H9 (cell line): ENCODE data around the gene NKAIN4. TPM values are rescaled to one million over a fixed set of nuclear protein-coding genes. Genes with fewer than 3 reads are reported as not detected.

Experiments
- DNase-seq: peaks from one replicate; pipeline ENCODE4 v3.0.0-alpha.2; 2017
- H2AFZ ChIP-seq: one replicate; pipeline ENCODE4 v1.6.1; 2013; ENCODE audit warnings: mild to moderate bottlenecking, low read length, control low read depth, moderate library complexity
- H2AK5ac ChIP-seq: 2 replicates; pipeline ENCODE4 v1.6.1; 2013; ENCODE audit warnings: low read length, control low read depth, mixed read lengths; ENCODE audit not compliant: insufficient read length
- H2BK120ac ChIP-seq: one replicate; pipeline ENCODE4 v1.6.1; 2013; ENCODE audit warnings: low read depth, mild to moderate bottlenecking, low read length, control low read depth, inconsistent platforms; ENCODE audit not compliant: poor library complexity, severe bottlenecking
- H2BK12ac ChIP-seq: 2 replicates; pipeline ENCODE4 v1.6.1; 2013; ENCODE audit warnings: low read length, control low read depth, mixed read lengths, low read depth; ENCODE audit not compliant: insufficient read length
- H2BK15ac ChIP-seq: 2 replicates; pipeline ENCODE4 v1.6.1; 2013; ENCODE audit warnings: low read depth, low read length, control low read depth
- H2BK20ac ChIP-seq: one replicate; pipeline ENCODE4 v1.6.1; 2013; ENCODE audit warnings: low read depth, mild to moderate bottlenecking, low read length, control low read depth, inconsistent platforms; ENCODE audit not compliant: poor library complexity, severe bottlenecking
- H2BK5ac ChIP-seq: 2 replicates; pipeline ENCODE4 v1.6.1; 2013; ENCODE audit warnings: low read length, control low read depth, mixed read lengths; ENCODE audit not compliant: insufficient read length
- H3K14ac ChIP-seq: 2 replicates; pipeline ENCODE4 v1.6.1; 2013; ENCODE audit warnings: low read length, control low read depth; ENCODE audit not compliant: insufficient read depth
- H3K18ac ChIP-seq: 2 replicates; pipeline ENCODE4 v1.6.1; 2013; ENCODE audit warnings: low read depth, mild to moderate bottlenecking, mixed read lengths, low read length, control low read depth; ENCODE audit not compliant: insufficient read length
- H3K23ac ChIP-seq: 2 replicates; pipeline ENCODE4 v1.6.1; 2013; ENCODE audit warnings: low read length, control low read depth, mixed read lengths, low read depth; ENCODE audit not compliant: insufficient read length
- H3K23me2 ChIP-seq: 2 replicates; pipeline ENCODE4 v1.6.1; 2013; ENCODE audit warnings: low read depth, mild to moderate bottlenecking, mixed read lengths, low read length, control low read depth; ENCODE audit not compliant: insufficient read length, poor library complexity, severe bottlenecking
- H3K27ac ChIP-seq: 2 replicates; pipeline ENCODE4 v1.5.1; 2013; ENCODE audit warnings: low read length, control low read depth, mixed read lengths, low read depth; ENCODE audit not compliant: insufficient read length
- H3K27me3 ChIP-seq: 2 replicates; pipeline ENCODE4 v1.6.1; 2013; ENCODE audit warnings: low read length, control low read depth, inconsistent platforms; ENCODE audit not compliant: insufficient read depth
- H3K4ac ChIP-seq: 2 replicates; pipeline ENCODE4 v1.6.1; 2013; ENCODE audit warnings: low read depth, mild to moderate bottlenecking, control low read depth, inconsistent platforms, low read length, moderate library complexity
- H3K4me1 ChIP-seq: 2 replicates; pipeline ENCODE4 v1.6.1; 2013; ENCODE audit warnings: low read length, control low read depth, inconsistent platforms; ENCODE audit not compliant: insufficient read depth
- H3K4me2 ChIP-seq: 2 replicates; pipeline ENCODE4 v1.6.1; 2013; ENCODE audit warnings: low read length, control low read depth, mixed read lengths; ENCODE audit not compliant: insufficient read length, insufficient read depth
- H3K56ac ChIP-seq: 2 replicates; pipeline ENCODE4 v1.6.1; 2013; ENCODE audit warnings: low read depth, mild to moderate bottlenecking, mixed read lengths, low read length, control low read depth; ENCODE audit not compliant: insufficient read length
- H3K79me1 ChIP-seq: 2 replicates; pipeline ENCODE4 v1.6.1; 2013; ENCODE audit warnings: low read depth, mild to moderate bottlenecking, moderate library complexity, low read length, control low read depth, inconsistent platforms; ENCODE audit not compliant: insufficient read depth, poor library complexity, severe bottlenecking
- H3K79me2 ChIP-seq: 2 replicates; pipeline ENCODE4 v1.6.1; 2013; ENCODE audit warnings: low read length, control low read depth, inconsistent platforms; ENCODE audit not compliant: insufficient read depth
- H3K9ac ChIP-seq: 2 replicates; pipeline ENCODE4 v1.6.1; 2013; ENCODE audit warnings: low read length, control low read depth, mixed read lengths; ENCODE audit not compliant: insufficient read length; ENCODE audit errors: extremely low read depth
- H3K9me3 ChIP-seq: one replicate; pipeline ENCODE4 v1.6.1; 2013; ENCODE audit warnings: low read depth, low read length, inconsistent platforms; ENCODE audit not compliant: control insufficient read depth
- H3T11ph ChIP-seq: one replicate; pipeline ENCODE4 v1.6.1; 2013; ENCODE audit warnings: mild to moderate bottlenecking, low read length, control low read depth, inconsistent platforms
- H4K20me1 ChIP-seq: one replicate; pipeline ENCODE4 v1.6.1; 2013; ENCODE audit not compliant: control insufficient read depth, insufficient read length, insufficient read depth
- H4K5ac ChIP-seq: 2 replicates; pipeline ENCODE4 v1.6.1; 2013; ENCODE audit warnings: low read depth, mild to moderate bottlenecking, mixed read lengths, low read length, control low read depth; ENCODE audit not compliant: insufficient read length
- H4K8ac ChIP-seq: replicated peaks from 2 replicates; pipeline ENCODE4 v1.6.1; 2013; ENCODE audit warnings: low read length, control low read depth, mixed read lengths, low read depth; ENCODE audit not compliant: insufficient read length
- H4K91ac ChIP-seq: 2 replicates; pipeline ENCODE4 v1.6.1; 2013; ENCODE audit warnings: low read depth, mild to moderate bottlenecking, moderate library complexity, mixed read lengths, low read length, control low read depth; ENCODE audit not compliant: insufficient read length
- H3K27ac Mint-ChIP-seq, 3 experiments: 2 replicates in 2 of 3; 3 replicates in 1 of 3; pipeline ENCODE4 v1.8.0; 2020 to 2021; ENCODE audit warnings: mixed read lengths in 3 of 3, mild to moderate bottlenecking in 1 of 3, moderate library complexity in 1 of 3
- H3K27me3 Mint-ChIP-seq: 2 replicates; pipeline ENCODE4 v1.8.0; 2021; ENCODE audit warnings: low read depth, mild to moderate bottlenecking, moderate library complexity, mixed read lengths
- H3K36me3 Mint-ChIP-seq, 3 experiments: 2 replicates in 2 of 3; 3 replicates in 1 of 3; pipeline ENCODE4 v1.8.0; 2020 to 2021; ENCODE audit warnings: low read depth in 3 of 3, mixed read lengths in 3 of 3; ENCODE audit not compliant: insufficient read depth in 1 of 3
- H3K4me1 Mint-ChIP-seq, 2 experiments: 2 replicates each; pipeline ENCODE4 v1.8.0; 2020; ENCODE audit warnings: mixed read lengths in 2 of 2
- H3K4me3 Mint-ChIP-seq, 2 experiments: 2 replicates in 1 of 2; 3 replicates in 1 of 2; pipeline ENCODE4 v1.8.0; 2020 to 2021; ENCODE audit warnings: mild to moderate bottlenecking in 2 of 2, mixed read lengths in 2 of 2, moderate library complexity in 1 of 2
- H3K9me3 Mint-ChIP-seq, 2 experiments: 2 replicates in 1 of 2; 3 replicates in 1 of 2; pipeline ENCODE4 v1.8.0; 2020; ENCODE audit warnings: mild to moderate bottlenecking in 2 of 2, mixed read lengths in 2 of 2, moderate library complexity in 1 of 2
- CTCF ChIP-seq: fragments of 200-600 bp; sonication (generic); conservative IDR thresholded peaks from 3 replicates; pipeline ENCODE4 v1.8.0; 2021; ENCODE audit warnings: antibody characterized with exemption, mild to moderate bottlenecking
- WGBS: extraction: QIAGEN DNeasy Blood & Tissue Kit; methylation state at CpG from one replicate; pipeline ENCODE4 v1.1.7; 2013; ENCODE audit warnings: missing lambda C conversion rate, low lambda C conversion rate, mixed read lengths; ENCODE audit not compliant: insufficient read length; ENCODE audit errors: extremely low coverage; 5-methylcytosine and 5-hydroxymethylcytosine counted together
- total RNA-seq: library from RNA; stranded (reverse); gene quantifications from 2 replicates; pipeline ENCODE4 v1.2.1, GENCODE V29; 2021

NKAIN4 gene
- total RNA-seq, 1 experiment from 2014 or later = 20.9 TPM

- no peak for TF ChIP-seq CTCF
- H3K79me2 ChIP-seq = no peaks in the 10 kb centered on the region
- H3K23ac ChIP-seq = no peak overlapping the region
- no peaks in the 10 kb centered on the region for H3K9me3 ChIP-seq
- H2BK15ac ChIP-seq = no peak overlapping the region
- no peaks in the 10 kb centered on the region for H3K9me3 Mint-ChIP-seq
- no peak overlapping the region for H3K4ac ChIP-seq
- no peak overlapping the region for H3K4me3 Mint-ChIP-seq
- no peak overlapping the region for H3K14ac ChIP-seq
- no peak overlapping the region for H3K4me2 ChIP-seq
- no peak overlapping the region for H2BK120ac ChIP-seq
- H2AK5ac ChIP-seq = no peak overlapping the region
- H2AFZ ChIP-seq = no peak overlapping the region
- H3K4me1 Mint-ChIP-seq = peaks cover 2 to 19% of the 10 kb centered on the region in 2 experiments; a peak in 3 of 4 replicates
- H3T11ph ChIP-seq = no peak overlapping the region
- no peaks in the 10 kb centered on the region for H3K79me1 ChIP-seq
- no peaks in the 10 kb centered on the region for H3K27me3 ChIP-seq
- H4K20me1 ChIP-seq = no peaks in the 10 kb centered on the region
- no peaks in the 10 kb centered on the region; the same call in 1 of the 2 replicates for H3K4me1 ChIP-seq
- no peak overlapping the region for H2BK12ac ChIP-seq
- H3K27ac Mint-ChIP-seq = no peak overlapping the region
- H3K23me2 ChIP-seq = no peaks in the 10 kb centered on the region
- WGBS = no CpG with 5 or more reads among the region's 18 CpGs
- no peak overlapping the region for H2BK20ac ChIP-seq
- peaks cover 24% of the 10 kb centered on the region for H3K27me3 Mint-ChIP-seq
- no peak overlapping the region for H3K27ac ChIP-seq
- H3K56ac ChIP-seq = no peak overlapping the region
- no peak for DNase-seq
- H3K9ac ChIP-seq = no peak overlapping the region
- no peaks in the 10 kb centered on the region for H3K36me3 Mint-ChIP-seq
- no peak overlapping the region for H3K18ac ChIP-seq
- no peak overlapping the region for H4K8ac ChIP-seq
- H4K91ac ChIP-seq = no peak overlapping the region
- H2BK5ac ChIP-seq = no peak overlapping the region
- H4K5ac ChIP-seq = no peak overlapping the region
Measured at GRCh38 chr20:63296531-63297299, 42.5 kb upstream of the NKAIN4 start.
